Superior temporal gyrus (tissue), 1 donor: Measurements from ENCODE around the gene MFN1.
"Not testable (repeated sequence)": the region's sequence is repeated elsewhere in the genome, so short reads cannot be mapped to it uniquely, and the experiment has no call there.

ENCODE experiments used
- DNase-seq: peaks from one replicate; pipeline ENCODE4 v3.0.0-alpha.2; 2016; ENCODE audit errors: extremely low spot score

The MFN1 gene

DNA sequence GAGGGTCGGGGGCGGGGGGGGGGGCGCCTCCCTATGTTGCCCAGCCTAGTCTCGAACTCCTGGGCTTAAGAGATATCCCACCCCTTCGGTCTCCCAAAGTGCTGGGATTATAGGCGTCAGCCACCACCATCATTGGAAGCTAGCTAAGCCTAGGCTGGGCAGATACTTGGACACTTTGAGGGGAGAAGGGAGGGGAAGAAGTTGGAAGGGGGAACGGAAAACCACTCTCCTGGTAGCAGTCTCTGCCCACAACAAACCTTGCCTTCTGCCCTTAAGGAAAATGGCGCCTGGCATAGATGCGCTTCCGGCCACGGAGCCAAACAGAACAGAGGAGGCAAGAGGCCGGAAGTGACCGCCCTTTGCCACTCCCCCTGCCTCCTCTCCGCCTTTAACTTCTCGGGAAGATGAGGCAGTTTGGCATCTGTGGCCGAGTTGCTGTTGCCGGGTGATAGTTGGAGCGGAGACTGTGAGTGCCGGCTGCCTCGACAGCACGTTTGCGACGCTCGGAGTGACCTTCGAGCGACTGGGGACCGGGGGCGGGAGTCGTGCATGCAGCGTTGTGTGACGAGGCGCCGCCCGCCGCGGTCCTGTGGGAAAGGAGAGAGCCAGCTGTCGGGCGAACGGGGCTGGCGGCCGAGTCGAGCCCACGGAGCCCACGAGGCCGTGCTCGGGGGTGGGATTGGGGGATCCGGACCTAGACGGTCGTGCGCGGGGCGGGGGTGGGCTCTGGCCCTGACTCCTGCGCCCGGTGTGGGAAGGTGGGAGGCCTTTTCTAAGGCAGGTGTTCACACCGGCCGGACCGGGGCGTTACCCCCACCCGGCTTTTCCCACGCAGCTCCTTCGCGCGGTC, at the start of gene MFN1:
Gene MFN1 (plus strand): TSS at position 365 of the 850 bp plus-strand sequence. CDS start 1,143 bp downstream, outside the sequence.
- peak; percentile 98 for DNase-seq

DNA sequence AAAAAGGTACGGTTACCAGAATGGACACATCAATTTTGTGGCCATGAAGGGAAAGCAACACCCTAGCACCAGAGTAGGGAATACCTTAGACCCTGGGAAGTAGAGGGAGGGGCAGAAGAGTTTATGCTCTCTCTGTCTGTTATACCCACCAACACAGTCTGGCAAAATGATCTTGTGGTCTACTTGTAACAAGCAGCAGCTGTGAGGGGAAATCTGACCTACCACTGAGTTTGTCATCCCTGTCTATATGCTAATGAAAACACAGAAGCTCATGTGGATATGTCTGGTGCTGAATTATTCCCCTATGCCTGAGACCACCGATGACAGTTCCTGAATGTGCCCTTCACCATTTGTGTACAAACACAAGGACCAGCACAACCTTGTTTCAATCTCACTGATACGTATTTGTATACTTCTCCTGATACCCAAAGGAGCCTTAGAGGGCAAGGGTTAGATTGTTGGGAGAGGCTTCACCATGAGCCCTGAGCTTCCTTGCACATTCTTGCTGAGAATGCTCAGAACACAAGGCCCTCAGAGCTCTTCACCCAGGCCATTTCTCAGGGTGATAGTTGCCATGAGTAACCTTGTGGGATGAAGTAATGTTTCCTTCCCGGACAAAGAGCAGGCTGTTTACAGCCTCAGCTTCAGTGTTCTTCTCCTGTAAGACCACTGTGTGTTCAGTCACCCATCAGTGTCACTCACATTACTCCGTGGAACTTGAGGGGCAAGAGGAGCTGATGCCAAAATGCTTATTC, 49.4 kb upstream of the MFN1 start:
- DNase-seq = no peak

DNA sequence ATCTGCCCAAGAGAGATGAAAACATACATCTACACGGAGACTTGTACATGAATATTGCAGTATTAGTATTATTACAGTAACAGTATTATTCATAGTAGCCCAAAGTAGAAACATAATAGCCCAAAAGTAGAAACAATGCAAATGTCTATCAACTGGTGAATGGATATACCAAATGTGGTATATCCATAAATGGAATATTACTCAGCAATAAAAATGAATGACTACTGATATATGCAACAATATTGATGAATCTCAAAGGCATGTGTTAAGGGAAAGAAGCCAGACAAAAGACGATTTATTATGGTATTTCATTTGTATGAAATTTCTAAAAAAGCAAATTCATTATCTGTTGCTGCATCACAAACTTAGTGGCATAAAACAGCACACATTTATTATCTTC, 48.2 kb upstream of the MFN1 start:
- no peak for DNase-seq

DNA sequence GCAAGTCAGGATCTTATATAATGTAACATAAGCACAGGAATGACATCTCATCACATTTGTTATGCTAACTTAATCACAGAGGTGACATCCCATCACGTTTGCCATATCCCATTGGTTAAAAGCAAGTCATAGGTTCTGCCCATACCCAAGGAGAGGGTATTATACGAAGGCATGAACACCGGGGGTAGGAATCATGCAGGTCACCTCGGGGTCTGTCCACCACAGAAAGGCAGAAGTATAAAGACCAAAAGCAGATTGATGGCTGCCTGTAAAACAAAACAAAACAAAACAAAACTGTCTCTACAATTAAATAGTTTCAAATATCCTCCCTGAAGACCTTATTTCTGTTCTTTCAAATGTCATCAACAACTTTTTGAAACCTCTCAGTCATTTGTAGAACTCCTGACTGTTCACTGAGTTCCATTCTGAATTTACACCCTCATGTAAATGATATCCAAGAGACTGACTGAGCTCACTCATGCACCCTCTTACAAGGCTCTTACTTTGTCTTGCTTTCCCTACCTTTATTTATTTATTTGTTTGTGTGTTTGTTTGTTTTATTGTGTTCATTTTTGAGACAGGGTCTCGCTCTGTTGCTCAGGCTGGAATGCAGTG, 47.4 kb upstream of the MFN1 start:
- DNase-seq = no peak

DNA sequence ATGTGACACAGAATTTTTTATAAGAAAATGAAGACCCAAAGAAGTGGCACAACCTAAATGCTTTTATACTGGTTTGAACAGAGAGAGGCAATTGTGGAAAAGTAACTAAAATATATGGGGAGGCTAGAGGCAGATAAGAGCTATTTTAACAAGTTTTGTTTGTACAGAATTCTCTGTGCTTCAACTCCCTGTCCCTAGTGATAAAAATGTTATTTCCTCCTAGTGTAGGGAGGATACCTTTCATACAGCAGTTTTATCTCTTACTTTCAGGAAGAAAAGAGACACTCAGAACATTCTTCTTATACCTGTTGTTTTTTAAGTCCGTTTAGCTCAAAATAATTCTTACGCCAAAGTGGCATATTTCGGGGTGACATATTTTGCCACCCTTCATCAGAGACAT, 45.9 kb upstream of the MFN1 start:
- DNase-seq = no peak

DNA sequence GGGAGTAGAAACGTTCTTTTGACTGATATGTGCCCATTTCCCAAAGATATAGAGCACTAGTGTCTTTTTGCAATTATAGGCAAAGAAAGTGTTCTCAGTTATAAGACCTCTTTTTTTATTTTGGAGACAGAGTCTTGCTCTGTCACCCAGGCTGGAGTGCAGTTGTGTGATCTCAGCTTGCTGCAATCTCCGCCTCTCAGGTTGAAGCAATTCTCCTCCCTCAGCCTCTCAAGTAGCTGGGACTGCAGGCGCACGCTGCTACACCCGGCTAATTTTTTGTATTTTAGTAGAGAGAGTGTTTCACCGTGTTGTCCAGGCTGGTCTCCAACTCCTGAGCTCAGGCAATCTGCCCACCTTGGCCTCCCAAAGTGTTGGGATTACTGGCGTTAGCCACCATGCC, 45.4 kb upstream of the MFN1 start:
- no peak for DNase-seq

DNA sequence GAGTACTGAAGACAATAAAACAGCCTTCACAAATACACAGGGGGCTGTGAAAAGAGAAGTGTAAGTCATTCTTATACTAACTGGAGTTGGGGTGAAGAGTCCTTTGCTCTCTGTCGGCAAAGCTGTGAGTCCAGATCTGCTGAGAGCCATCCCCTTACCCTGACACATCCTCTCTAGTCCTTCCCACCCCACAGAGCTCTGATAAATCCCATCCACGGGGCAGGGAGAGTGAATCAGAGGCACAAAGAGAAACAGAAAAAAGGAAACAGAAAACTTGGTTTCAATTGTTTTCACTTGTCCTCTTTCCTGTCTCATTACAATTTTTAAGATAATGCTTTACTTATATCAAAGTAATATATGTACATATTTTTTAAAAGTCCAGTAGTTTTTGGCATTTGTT, 42.9 kb upstream of the MFN1 start:
- no peak for DNase-seq

DNA sequence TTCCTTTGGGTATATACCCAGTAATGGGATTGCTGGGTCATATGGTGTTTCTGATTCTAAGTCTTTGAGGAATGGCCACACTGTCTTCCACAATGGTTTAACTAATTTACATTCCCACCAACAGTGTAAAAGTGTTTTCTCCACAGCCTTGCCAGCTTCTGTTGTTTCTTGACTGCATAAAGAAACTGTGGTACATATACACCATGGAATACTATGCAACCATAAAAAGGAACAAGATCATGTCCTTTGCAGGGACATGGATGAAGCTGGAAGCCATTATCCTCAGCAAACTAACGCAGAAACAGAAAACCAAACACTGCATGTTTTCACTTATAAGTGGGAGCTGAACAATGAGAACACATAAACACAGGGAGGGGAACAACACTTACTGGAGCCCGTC, 40.1 kb upstream of the MFN1 start:
- DNase-seq = not testable (repeated sequence)

DNA sequence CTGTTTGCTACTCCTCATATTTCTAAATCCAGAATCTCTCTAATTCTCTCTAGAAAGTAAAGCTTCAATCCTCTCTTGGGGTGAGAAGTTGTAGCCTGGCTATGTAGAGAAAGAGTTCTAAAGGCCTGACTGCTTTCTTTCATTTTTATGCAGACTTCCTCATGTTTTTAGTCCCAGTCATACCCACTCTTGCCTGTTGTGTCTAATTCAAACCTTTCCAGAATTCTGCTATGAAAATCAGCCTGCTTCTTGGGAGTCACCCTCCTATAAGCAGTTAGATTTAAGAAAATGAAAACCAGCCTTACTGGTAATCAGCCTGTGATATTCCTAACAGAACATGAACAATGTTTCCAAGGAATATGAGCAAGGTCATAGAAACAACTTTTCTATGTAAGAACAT, 39.5 kb upstream of the MFN1 start:
- DNase-seq = no peak

DNA sequence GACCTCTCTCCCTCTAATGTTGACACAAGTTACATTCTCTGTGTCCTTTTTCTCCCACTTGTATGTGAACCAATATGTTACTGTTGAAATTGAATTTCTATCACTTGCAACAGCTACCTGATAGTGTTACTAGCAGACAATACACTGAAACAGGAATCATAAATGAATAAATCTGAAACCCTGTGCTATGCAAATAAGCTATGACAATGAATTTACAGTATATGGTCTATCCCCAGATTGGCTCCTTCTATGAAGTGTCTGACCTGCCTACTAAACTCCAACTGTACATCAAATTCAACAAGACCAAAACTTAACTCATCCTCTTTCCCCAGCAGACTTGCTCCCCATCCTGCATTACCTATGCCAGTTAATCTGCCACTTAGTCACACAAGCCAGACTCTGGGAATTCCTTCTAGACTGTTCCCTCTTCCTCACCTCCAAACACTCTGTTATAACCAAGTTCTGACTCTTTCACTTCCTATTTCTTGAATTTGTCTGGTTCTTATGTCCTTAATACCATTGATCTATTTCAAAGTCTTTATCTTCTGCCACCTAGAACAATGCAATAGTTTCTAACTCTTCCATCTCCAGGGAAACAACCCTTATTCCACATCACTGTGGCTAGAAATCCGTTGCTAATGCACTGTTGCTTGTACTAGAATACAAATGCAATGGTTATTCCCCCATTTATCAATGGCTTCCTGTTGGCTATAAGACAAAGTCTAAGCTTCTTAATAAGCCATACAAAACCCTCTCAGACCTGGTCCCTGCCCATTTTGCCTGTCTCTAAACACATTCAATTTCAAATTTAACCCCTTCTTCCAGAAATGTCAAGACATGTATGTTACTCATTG, 38.1 kb upstream of the MFN1 start:
- no peak for DNase-seq

DNA sequence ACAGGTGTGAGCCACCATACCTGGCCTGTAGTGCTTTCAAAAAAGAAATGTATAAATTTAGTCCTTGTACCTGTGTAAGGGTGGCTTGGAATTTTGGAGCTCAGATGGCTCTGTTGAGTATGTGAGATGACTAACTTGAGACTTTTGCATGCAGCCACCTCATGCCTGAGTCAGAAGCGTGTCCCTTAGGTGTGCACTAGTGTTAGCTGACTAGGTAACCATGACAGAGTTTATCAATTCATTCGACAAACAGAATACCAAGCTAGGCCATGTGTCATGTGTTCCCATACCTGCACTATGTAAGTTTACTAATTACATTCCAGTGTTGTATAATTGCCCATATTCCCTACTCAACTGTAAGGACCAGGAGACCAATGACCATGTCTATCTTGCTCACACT, 28.6 kb upstream of the MFN1 start:
- no peak for DNase-seq

DNA sequence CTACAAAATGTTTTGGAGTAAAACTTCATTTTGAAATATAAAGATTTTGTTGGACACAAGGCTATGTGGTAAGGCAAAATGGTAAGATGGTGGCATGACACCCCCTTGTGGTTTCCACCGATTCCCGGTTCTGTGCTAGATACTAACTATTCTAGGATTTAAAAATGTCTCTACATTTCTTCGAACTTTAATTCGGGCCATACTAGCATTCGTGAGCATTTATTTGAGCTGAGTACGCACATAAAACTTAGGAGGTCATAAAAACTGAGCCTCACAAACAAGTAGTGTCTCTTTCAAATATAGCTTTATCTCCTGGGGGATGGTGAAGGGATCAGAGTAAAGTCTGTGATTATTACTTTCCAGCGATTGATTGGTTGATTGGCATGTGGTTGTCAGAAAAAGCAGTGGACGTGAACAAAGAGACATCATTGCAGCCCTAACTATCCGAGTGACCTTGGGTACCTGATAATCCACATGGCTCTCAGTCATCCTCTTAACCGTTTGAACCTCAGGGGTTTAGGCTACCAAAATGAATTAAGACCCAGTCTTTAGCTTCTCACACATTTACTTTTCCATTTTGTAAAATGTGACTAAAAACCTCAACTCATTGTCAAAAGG, 25.7 kb upstream of the MFN1 start:
- peak; percentile 77 for DNase-seq

DNA sequence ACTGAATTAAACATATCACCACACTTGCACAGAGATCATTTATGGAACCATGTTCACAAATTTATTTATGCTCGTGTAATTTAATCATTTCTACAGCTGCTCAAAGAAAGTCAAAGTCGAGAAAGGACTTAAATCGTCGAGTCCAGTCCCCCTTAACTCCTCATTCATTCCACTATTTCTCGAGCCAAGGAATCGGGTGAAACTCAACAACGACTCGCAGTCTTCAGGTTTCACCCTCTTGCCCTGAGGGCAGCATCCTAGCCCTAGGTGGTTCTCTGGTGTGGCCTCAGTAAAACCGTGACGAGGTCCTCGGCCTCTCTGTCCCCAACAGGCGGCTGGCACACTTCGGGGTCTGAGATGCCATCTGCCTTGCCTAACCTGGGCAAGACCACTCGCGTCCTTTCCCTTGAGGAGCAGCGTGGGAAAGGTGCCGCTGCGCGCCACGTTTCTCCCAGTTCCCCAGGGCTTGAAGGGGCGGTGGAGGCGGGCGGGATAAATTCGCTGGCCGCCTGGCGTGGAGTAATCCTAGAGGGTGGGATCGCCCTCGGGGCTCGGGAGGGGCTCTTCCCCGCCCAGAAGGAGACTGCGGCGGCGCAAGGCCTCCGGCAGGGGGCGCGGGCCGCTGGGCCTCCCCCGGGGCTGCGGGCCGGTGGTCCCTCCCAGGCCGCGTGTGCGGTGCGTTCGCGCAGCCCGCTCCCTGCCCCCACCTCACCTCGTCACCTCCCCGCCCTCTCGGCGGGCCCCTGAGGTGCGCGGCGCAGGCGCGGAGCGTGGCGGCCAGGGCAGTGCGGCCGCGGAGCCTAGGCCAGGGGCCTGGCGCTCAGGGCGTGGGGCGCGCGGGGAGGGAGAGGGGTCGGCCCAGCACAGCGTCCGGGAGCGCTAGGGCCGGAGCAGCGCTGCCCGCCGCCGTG, 25.0 kb upstream of the MFN1 start, which contains the start of gene ZNF639:
Gene ZNF639 (plus strand): TSS at position 746 of the 911 bp plus-strand sequence. CDS start 5,263 bp downstream, outside the sequence.
- peak; percentile 77 for DNase-seq

DNA sequence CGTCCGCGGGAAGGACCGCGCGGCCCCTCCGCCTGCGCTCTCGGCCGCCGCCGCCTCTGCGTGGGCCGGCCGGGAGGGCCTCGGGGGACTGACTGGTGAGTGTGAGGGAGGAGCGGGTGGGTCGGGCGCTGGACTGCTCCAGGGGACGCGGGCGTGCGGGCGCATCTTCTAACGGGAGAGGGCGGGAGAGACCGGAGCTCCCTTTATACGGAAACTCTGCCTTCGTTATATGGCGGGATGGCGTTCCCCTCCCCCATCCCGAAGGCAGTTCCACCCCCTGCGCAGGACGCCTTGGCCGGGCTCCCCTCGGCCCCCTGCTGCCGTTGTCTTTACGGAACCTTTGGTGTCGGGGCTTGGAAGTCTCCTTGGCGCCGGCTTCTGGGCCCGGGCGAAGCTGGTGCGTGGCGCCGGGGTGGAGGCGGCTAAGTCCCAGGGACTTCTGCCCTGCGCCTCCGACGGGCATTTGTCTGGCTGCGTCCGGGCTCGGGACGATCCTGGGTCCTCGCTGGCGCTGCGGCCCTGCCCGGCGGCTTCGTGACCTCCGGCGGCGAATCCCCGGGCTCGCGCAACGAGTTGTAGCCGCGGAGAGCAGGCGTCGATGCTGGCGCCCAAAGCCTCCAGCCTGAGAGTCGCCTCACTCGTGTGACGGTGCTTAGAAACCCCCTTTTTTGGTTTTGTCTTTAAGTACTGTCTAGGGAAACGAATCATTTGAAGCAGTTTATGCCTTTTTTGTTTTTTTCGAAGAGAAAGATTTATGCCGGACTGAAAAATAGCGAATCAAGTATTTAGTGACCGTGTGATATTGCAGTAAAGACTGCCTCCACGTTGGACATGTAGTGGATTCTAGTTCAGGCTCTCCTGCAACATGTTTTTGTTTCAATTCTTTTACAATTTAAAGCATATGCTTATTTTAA, 24.1 kb upstream of the MFN1 start:
- peak; percentile 66 for DNase-seq

DNA sequence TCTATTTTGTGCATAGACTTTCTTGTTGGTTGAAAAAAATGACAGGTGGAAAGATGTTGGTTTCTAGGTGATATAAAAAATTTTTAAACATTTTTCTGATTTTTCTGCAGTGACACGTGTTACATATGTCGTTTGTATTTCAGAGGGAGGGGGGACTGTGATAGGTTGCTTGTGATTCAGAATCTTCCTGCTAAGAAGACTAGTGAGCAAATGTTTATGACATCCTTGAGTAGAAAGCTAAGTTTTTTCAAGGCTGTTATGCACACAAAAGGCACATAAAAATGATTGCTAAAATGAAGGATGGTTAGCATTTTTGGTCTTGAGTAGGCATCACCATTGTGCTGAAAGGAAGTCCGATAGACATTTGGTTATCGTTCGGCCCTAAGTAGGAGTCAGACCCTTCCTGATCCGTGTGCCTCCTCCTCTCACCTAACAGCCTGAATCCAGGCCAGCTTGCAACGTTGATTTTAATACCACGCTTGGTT, 23.2 kb upstream of the MFN1 start:
- peak; percentile 41 for DNase-seq

DNA sequence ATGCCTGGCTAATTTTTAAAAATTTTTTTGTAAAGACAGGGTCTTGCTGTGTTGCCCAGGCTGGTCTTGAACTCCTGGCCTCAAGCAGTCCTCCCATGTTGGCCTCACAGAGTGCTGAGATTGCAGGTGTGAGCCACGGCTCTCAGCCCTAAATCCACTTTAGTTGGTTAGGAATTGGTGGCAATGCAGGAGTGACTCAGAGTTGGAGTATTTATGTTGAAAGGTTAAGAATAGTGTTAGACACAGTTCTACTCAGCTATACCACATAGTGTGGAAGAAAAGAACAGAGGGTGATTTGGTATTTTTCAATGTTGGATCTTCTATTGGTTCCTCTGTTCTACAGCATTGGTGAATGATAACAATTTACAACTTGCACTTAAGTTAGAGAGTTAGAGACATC, 17.1 kb upstream of the MFN1 start:
- DNase-seq = no peak

DNA sequence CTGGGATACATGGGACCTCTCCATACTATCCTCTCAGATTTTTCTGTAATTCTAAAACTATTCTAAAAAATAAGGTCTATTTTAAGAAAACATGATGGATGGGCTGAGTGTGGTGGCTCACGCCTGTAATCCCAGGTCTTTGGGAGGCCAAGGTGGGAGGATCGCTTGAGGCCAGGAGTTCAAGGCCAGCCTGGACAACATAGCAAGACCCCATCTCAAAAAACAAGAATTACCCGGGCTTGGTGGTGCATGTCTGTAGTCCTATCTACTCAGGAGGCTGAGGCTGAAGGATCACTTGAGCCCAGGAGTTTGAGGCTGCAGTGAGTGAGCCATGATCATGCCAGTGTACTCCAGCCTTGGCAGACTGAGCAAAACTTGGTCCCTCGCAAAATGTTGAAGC, 15.3 kb upstream of the MFN1 start:
- no peak for DNase-seq

DNA sequence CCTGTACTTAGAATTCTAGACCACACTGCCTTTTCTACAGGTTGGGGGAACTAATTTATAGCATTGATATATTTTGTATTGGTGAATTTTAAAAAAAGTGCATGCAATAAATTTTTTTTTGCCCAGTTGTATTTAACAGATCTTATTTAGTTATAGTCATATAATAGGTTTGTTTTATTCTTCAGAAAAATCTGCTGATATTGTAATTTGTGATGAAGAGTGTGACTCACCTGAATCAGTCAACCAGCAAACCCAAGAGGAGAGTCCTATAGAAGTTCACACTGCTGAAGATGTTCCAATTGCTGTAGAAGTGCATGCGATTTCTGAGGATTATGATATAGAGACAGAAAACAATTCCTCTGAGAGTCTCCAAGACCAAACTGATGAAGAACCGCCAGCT, 14.4 kb upstream of the MFN1 start:
- DNase-seq = no peak
